GM21515 (cell line): ENCODE measurements around the gene SYT3.
"Not testable (repeated sequence)": the region's sequence is repeated elsewhere in the genome, so short reads cannot be mapped to it uniquely, and the experiment has no call there.

Experiments used
- ATAC-seq: cut with Tn5 transposase; IDR thresholded peaks from one replicate; pipeline ENCODE4 v1.9.1; 2021; ENCODE audit not compliant: unreplicated experiment

The SYT3 gene

GRCh38 chr19:50636317-50637085 lies 3.2 kb downstream of the SYT3 start:
- ATAC-seq, result no peak

DNA sequence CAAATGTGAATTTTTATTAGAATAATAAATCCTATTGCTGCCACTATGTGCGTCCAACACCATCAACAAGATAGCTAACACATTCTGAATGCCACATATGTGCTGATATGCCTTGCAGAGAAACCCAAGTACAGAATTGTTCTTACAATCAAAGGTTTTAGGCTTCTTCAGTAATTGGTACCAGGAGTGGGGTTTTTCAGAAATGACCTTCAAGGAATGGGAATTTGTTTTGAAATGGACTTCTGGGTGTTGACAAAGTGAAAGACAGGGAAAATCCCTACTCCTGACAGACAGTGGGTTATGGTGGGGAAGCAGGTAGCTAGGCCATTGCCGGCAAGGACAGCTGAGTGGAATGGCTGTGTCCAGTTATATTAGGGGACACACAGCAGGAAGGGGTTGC lies 5.7 kb downstream of the SYT3 start:
- no peak for ATAC-seq

DNA sequence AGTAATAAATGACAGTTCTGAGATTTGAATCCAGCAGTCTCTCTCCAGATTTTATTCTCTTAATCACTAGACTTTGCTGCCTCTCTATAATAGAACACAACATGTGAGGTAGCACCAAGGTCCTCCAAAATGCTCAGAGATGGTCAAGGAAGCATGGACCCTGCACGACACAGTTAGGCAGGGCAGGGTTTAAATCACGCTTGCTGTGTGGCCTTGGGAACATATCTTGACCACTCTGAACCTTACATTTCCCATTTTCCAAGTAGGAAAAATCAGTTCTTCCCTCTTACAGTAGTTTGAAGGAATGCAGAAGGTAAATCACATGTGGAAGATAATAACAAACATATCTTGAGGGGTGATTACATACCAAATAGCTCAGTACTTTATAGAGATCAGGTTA lies 6.3 kb downstream of the SYT3 start:
- no peak for ATAC-seq

- ATAC-seq, result no peak
Observed at GRCh38 chr19:50632151-50632835, 7.4 kb downstream of the SYT3 start.

GRCh38 chr19:50629801-50630200 lies 9.9 kb downstream of the SYT3 start:
- no peak for ATAC-seq

DNA sequence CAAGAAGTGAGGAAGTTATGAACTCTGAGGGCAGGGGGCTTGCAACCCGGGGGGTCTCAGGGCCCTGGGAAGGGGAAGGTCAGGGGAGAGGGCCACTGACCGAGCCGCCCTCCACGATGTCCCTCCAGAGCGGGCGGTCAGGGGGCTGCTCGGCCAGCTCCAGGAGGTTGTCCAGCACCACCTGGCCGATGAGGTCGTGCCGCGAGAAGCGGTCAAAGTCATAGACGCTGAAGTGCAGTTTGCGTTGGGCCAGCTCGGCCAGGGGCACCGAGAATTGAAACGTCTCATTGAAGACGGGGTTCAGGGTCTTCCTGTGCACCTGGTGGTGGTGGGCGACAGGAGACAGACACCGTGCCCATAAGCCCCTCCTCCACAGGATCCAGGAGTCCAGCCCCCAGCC lies 10.5 kb downstream of the SYT3 start:
- no peak for ATAC-seq

DNA sequence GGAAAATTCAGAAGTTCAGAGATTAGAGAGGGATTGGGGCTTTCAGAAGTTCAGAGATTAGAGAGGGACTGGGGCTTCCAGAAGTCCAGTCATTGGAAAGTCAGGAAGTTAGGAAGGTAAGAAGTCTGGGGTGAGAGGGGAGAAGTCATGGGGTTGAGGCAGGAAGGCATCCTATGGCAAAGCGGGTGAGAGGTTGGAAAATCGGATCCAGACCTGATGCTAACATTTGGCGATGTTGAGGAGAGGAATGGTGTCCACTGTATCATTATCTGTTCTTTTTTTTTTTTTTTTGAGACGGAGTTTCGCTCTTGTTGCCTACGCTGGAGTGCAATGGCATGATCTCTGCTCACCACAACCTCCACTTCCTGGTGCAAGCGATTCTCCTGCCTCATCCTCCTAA lies 11.1 kb downstream of the SYT3 start:
- ATAC-seq, result no peak

DNA sequence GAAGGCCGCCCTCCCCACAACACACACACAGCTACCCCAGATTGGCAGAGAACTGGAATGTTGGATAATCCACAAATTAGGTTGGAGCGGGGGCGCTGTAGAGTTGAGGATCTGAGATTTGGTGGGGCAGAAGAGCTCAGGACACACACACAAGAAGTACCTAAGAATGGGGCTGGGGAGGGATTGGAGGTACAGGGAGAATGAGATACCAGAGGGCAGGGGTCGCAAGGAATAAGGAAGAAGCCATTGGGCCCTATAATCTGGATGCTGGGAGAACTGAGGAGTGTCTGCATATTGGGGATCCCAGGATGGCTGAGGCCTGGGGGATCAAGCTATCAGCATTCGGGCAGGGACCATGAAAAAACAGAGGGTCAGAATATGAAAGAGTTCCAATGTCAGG lies 11.5 kb downstream of the SYT3 start:
- no peak for ATAC-seq

DNA sequence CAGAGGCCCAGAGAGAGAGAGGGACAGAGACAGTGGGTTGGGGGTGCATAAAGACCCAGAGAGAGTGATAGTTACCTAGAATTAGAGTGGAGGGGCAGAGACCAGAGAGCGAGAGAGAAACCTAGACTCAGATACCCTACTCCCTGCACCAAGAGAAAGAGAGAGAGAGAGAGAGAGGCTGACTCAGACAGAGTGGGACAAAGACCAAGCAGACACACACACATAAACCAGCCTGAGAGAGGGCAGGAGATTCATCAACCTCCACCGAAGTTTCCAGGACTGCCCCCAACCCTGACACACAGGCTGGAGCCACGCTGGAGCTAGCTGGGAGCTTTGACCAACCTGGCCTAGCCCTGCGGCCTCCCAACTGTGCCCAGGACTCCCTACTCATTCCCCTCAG lies 12.9 kb downstream of the SYT3 start:
- ATAC-seq, result no peak

DNA sequence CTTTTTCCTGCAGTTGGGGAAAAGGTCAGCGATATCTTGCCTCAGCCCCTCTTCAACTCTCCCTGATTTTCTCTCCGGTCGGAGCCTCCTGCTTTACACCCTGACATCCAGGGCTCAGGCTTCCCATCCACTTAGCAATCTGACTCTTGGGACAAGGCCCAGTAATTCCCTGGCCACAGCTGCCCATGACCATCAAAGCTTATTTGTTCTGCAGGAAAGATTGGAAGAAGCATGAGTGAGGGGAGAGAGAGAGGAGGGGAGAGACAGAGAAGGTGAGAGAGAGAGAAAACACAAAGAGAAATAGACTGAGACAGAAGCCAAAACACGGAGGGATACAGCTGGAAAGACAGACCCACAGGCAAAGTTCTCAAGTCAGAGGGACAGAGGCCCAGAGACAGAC lies 13.7 kb downstream of the SYT3 start:
- no peak for ATAC-seq

DNA sequence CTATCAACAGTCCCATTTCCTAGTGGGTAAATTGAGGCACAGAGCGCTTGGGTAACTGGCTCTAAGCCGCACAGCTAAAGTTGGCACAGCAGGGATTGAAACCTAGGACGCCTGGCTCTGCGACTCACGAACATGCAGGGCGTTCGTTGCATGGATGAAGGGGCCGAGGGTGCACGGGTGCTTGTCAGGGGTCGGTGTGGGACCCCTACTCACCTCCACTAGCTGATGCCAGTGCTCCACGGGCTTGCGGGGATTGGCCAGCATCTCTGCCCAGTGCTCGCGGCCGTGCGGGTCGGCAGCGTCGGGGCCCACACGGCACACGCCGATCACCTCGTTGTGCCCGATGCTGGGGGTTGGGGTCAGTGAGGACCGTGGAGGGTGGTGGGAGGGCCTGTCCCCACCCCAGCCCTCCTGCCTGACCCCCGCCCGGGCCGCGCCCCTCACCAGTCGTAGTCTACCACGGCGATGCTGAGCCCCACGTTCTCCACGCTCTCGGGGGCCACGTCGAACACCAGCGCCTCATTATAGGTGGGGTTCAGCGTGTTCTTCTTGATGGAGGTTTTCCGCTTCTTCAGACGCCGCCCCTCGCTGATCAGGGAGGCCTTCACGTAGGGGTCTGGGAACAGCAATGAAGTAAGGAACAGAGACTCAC lies 14.6 kb downstream of the SYT3 start:
- no peak for ATAC-seq

DNA sequence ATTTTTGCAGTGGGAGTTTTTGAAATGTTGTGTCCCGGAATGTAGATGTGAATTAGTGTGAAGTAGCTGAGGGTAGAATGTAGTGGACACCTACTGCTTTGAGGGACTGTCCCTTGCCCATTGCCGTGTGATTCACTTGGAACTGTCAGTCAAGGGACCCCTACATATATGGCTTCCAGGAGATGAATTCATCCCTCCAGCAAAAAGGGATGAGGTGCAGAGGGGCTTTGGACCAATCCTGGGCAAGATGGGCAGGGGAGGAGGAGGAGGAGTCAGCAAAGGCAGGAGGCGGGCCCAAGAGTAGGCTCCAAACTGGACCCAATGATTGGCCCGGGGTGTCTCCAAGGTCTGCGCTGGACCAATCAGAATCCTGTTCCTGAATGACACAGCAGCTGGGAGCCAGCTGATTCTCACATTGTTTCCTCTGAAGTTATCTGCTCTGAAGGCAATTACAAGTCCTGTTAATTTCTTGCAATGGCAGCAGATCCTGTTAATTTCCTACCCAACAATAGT lies 19.2 kb downstream of the SYT3 start:
- ATAC-seq, result not testable (repeated sequence)

DNA sequence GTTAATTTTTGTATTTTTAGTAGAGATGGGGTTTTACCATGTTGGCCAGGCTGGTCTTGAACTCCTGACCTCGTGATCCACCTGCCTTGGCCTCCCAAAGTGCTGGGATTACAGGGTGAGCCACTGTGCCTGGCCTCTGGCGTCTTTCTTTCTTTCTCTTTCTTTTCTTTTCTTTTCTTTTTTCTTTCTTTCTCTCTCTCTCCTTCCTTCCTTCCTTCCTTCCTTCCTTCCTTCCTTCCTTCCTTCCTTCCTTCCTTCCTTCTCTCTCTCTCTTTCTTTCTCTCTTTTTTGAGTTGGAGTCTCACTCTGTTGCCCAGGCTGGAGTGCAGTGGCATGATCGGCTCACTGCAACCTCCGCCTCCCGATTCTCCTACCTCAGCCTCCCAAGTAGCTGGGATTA lies 20.5 kb downstream of the SYT3 start:
- ATAC-seq, result not testable (repeated sequence)

DNA sequence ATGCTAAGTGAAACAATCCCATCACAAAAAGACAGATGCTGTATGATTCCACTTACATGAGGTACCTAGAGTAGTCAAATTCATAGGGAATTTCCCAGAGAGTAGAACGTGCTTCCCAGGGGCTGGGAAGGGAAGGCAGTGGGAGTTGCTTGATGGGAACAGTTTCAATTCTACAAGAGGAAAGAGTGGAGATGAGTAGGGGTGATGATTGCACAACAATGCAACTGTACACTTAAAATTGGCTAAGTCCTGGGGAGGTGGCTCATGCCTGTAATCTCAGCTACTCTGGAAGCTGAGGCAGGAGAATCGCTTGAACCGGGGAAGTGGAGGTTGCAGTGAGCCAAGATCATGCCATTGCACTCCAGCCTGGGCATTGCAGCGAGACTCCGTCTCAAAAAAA lies 21.3 kb downstream of the SYT3 start:
- ATAC-seq, result not testable (repeated sequence)

DNA sequence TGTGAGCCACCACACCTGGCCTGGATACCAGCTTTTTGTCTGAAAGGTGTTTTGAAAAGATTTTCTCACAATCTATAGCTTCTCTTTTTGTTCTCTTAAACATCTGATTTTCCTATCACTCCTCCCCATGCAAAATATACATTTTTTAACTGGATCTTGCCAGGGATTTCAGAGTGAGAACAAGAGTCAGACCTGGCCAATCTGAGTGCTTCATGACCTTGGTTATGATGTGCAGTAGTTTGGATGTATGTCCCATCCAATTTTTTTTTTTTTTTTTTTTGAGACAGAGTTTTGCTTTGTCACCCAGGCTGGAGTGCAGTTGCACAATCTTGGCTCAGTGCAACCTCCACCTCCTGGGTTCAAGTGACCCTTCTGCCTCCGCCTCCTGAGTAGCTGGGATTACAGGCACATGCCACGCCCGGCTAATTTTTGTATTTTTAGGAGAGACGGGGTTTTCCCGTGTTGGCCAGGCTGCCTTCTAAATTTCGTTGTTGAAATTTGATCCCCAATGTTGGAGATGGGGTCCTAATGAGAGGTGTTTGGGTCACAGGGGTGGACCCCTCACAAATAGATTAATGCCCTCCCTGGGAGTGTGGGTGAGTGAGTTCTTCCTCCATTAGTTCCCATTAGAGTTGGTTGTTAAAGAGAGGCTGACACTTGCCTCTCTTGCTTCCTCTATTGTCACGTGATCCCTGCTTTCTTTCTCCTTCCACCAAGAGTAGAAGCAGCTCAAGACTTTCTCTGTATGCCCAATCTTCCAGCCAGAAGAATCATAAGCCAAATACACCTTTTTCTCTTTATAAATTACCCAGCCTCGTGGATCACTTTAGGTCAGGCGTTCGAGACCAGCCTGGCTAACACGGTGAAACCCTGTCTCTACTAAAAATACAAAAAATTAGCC lies 26.9 kb downstream of the SYT3 start:
- ATAC-seq, result not testable (repeated sequence)

- ATAC-seq, result no peak
Observed at GRCh38 chr19:50607874-50608785, 31.6 kb downstream of the SYT3 start.

- no peak for ATAC-seq
Observed at GRCh38 chr19:50607388-50607787, 32.3 kb downstream of the SYT3 start.

DNA sequence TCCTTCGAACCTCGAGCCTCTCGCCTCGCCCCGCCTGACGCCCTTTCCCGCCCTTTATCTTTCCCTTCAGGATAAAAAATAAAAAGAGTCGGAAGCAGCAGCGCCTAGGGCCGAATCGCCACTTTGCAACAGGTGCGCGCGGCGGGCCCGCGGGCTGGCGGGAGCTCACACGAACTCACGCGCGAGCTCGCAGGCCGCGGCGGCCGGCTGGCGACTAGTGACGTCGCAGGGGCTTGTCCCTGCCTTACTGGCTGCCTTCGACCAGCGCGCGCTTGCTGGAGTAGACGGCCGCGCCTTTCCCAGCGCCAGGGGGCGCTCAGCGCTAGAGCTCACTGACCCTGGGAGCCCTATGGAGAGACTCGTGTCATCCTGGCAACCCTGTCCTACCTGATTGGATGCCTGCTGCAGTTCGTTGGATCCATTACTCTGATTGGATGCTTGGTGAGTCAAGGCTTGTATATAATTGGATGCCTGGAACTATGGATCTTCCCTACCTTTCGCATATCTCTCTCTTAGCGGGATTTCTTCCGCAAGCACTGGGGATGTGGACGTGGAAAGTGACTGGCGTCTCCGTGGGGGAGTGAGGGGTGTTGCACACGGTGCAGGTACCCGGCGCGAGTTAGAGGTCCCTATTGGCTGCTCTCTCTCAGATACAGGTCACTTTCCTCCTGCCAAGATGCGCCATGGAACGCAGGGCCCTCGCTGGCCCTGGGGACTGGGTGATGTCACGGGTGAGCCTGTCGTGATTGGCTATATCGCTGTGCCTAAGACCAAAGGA lies 33.4 kb downstream of the SYT3 start:
- ATAC-seq, result not testable (repeated sequence)
